NCI-H345 (cell line): ENCODE measurements around the gene DHX58.

ENCODE experiments used
- DNase-seq: peaks from one replicate; lab custom pipeline; 2025; lab: John Stamatoyannopoulos, UW

The DHX58 gene

DNA sequence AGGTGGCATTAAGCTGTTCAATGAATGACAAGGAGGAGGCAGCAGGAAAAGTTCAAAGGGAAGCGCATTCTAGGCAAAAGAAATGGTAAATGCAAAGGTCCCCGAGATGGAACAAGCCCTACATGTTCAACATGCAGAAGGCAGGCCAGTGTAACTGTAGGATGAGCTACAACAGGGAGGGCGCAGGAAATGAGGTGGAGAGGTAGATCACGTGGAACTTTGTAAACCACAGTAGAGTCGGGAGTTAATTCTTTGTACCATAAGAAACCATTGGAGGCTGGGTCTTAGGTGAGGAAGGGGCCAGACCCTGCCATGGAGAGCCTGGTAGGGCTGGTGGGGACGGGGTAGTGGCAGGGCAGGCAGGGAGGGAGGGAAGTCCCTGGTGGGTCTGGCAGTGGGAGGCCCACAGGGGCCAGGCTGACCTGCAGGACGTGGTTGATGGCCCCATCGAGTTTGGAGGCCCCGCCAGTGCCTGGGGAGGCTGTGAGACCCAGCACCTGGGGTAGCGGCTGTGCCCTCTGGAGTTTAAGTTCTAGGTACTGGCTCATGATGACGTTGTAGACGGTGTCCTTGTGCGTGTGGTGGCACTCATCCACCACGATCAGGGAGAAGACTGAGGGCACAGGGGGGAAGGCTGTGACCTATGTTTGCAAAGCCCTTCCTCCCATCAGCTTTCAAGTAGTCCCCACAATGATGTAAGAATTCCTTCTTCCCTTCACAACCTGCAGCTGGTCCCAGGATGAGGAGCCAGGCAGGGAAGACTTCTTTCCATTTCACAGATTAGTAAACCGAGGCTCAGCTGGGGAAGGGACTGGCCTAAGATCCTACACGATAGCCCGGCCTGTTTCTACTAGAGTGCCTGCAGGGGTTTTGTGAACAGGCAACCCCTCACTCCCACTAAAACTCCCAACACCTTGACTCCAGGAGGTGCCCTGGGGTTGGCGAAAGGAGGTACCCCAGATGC is 1.9 kb downstream of the DHX58 start:
- no peak for DNase-seq

DNA sequence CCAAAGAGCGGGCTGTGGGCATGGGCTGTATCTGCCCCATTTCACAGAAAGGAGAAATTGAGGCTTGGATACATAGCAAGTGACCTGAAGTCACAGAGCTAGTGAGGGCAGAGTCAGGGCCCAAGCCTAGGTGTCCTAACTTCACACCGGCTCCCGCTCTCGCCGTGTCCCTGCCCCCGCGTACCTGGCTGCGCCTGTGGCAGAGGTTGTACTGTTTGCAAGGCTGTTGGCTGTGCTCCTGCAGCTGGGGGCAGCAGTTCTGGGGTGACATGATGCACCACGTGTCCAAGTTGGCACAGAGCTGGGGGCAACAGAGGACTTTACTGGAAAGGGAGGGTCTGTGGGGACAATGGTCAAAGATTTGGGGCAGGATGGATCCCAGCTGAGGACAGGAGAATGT is 3.4 kb downstream of the DHX58 start:
- DNase-seq, result no peak

DNA sequence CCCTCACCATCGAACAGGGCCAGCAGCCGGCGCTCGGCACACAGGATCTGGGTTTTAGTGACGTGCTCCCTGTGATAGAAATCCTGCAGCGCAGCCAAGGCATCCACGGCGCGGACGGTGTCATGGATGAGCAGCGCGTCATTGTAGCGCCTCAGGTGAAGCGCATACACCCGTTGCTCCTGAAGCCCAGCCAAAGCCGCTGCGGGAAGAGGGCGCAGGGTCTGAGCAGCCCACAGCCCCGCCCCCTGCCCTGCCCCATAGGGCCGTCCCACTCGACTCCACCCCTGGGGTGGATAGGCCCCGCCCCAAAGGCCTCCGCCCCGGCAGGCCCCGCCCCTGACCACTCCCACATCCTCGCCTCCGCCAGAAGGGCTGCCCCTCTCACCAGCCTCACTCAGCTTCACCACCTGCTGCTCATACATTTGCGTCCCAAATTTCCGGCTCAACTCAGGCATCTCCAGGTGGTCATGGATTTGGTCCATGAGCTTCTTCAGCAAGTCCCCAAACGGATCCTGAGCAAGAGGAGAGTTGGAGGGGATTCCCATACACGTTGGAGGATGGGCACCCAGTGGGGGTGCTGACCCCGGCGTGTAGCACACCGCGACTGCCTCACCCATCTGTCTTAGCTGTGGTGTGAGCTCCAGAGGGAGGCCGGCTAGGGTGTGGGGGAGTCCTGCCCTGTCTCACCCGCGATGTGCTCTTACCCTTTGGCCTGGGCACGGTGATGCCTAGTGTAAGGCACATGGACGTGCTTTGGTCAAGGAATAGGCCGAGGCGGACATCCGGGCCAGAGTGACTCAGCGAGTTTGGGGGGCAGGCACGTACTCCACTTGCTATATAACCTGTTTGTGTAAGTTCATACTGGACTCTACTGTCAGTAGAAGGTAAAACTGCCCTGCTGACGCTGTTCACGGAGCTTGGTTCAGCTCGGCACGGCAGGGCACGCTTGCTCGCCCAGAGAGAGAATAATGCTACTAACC is 4.6 kb downstream of the DHX58 start:
- peak; percentile 76 for DNase-seq

DNA sequence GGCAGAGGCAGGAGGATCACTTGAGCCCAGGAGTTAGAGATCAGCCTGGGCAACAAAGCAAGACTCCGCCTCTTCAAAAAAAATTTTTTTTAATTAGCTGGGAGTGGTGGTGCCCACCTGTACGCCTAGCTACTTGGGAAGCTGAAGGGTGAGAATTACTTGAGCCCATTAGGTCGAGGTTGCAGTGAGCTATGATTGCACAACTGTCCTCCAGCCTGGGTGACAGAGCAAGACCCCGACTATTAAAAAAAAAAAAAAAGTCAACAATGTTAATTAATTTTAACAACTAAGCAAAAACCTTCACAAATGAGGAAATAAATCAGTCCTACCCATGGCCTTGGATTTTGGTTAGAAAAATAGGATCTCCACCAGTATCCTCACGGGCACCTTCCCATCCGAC is 5.4 kb downstream of the DHX58 start:
- no peak for DNase-seq

DNA sequence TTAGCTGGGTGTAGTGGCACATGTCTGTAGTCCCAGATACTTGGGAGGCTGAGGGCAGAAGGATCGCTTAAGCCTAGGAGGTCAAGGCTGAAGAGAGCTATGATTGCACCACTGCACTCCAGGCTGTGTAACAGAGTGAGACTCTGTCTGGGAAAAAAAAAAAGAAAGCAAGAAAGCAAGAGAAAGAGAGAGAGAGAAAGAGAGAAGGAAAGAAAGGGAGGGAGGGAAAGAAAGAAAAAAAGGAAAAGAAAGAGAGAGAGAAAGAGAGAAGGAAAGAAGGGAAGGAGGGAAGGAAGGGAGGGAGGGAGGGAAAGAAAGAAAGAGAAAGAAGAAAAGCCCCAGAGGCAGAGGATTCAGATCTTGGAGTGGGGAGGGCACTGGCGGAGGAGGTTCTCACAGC is 6.5 kb downstream of the DHX58 start:
- no peak for DNase-seq

DNA sequence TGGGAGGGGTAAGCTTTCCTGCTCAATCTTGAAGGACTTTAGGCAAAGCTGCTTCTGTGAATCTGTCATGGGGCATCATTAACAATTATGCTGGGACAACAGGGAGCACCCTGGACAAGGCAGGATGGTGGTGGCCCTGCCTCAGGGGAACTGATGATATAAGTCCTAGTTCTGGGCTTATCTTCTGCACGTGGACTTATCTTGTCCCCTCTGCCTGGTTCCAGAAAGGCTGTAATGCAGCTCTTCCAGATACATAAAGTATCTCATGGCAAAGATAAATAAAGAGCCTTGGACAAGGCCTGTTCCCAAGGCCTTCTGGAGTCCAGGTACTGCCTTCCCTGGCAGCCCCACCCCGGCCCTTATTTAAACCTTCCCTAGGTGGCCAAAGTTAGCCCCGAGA is 8.2 kb downstream of the DHX58 start:
- DNase-seq, result no peak

DNA sequence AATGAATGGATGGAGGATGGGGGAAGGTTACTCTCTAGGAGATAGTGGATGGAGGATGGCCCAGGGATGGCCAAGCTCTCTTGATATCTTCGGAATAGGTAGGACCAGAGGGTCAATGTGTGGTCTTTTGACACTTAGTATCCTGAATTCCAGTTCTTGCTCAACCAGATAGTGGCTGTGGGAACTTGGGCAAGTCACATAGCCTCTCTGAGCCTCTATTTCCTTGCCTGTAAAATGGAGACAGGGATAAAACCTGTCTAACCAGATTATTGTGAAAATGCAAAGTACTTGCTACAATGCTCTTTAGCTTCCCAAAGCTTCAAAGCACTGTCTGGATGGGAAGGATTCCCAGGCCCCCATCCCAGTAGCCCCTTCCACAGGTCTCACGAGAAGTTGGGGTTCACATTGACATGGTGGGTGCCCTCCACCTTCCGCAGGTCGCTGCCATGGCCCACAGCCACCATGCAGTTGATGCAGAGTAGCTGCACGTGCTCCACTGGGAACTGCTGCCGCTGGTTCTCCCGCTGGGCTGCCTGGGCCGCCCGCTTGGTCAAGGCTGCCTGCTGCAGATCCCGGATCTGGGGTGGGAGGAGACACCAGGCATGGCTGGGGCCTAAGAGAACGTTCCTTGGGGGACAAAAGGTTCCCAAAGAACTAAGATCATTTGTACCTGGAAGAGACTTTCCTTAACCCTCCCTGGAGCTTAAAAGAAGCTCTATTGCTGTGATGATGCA is 9.1 kb downstream of the DHX58 start:
- DNase-seq, result no peak

DNA sequence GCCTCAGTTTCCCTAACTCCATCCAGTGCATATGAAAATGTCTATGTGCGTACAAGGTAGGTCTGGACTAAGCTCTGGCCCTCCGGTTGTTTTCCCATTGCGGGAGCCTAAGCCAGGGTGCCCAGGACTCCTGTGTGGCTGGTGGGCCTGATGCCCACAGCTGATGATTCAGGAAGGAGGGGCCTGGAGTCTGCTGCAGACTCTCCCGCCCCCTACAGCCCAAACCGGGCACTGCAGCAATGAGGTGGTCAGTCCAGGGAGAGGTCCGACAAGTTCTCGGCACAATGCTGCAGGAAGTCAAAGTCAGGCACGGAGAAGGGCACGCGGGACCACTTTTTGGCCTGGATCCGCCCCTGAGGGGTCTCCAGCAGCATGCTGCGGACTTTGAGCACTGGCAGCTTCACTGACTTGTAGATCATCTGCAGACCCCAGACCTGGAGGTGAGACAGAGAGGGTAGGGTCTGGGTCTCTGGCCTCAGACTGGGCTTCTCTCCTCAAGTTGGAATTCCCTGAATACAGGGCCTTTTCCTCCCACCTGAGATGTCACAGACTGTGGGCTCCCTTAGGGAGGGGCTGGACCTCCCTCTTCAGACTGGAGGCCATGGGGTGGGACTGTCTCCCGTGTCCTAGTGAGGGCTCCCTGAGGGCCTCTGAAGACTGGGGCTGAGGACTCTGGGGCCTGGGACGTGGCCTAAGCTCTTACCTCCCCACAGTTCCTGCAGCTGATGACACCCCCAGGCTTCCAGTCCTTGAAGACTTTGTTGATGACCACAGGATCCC is 10.8 kb downstream of the DHX58 start:
- DNase-seq, result peak; percentile 58

DNA sequence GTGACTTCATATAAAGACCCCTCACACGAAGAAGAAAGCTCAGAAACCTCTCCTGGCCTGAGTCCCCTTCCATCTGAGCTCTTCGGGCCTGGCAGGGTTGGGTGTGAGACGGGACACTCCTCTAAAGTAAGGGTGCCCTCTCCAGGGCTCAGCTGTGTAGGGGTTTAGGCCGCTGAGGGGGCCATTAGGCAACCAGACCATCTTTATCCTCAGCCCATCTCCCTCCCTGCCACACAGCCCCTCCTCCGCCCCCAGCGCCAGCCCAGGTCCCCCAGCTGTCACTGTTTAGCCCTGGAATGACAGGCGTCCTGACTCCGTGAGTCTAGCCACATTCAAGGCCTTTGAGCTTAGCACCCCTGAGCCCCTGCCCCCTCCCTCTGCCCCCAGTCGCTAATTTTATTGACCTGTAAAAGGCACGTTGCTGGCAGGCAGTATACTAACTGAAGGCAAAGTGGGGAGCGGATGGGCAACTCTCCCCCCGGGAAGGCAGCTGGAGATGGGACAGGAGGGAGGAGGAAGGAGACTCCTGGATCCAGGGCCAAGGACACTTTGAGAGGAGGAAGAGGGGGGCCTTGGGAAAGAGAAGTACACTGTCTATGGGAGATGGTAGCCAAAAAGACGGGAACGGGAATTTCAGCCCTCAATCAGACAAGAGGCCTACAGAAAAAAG is 13.6 kb downstream of the DHX58 start:
- no peak for DNase-seq

DNA sequence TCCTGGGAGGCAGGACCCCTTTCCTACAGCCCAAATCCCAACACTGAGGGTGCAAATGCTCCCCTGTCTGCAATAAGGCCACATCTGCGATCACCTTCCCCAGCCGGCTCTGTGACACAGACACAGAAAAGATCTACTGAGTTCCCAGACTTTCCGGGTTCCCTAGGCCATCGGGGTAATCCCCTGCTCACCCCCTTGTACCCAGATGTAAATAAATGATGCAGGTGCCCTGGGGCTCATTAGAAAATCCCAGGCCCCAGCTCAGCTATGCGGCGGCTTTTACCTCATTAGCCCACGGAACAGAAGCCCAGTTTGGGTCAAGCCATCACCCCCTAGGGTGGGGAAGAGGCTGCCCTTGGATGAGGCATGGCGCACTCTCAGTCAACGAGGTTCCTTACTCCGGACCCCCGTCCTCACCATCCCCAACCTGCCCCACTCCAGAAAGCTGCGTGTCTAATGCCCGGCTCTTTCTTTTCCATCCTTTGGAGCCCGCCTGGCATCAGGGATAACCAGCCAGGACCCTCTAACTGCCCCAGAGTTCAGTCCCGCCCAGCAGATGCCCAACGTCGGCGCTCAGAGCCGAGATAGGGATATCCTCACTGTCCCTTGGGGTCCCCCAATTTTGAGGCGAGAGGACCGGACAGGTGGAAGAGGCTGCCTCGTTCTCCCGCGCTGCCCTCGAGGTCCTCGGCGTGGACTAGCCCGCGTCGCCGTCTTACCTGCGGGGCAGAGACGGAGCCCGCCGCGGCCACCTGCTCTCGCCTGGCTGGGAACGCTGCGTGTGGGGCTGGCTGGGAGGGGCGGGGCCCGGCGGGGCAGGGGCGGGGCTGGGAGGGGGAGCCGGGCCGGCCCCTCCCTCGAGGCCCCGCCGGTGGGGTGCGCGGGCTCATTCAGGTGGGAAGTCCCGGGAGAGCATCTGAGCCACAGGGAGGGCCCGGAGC is 14.6 kb downstream of the DHX58 start, which contains the start of gene ZNF385C:
TSS of gene ZNF385C (minus strand) at position 783 of the 941 bp plus-strand sequence. CDS start 35,417 bp downstream, outside the sequence.
- DNase-seq, result peak; percentile 23

DNA sequence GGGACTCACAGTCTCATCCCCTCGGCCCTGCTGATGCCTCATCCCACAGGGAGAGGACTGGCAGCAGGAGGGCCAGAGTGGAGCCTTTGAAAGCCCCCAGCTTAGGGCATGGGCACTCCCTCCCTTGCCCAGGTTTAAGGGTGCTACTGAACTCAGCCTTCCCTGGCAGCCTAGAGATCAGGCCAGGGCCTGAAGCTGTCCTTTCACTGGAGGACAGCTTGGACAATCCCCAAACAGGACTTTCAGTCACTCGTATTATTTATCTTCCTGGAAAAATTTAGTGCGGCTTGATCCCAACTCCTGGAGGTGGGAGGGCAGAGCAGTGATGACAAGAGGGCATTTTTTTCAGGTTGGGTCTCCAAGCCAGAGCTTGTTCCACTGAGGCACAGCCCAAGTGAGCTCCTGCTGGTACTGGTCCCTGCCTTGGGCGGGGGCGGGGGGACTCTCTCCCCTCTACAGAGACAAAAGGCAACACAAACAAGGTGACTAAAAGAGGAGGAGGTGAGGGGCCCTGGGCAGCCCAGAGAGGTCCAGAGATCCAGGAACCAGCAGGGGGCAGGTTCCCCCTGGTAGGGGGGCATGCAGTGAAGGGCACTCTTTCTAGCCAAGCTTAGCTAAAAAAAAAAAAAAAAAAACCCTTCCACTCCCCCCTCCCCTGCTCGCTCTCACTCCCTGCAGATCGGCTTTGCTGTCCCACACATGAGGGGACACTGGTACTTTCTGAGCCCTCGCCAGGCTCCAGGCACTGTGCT is 16.0 kb downstream of the DHX58 start:
- no peak for DNase-seq

DNA sequence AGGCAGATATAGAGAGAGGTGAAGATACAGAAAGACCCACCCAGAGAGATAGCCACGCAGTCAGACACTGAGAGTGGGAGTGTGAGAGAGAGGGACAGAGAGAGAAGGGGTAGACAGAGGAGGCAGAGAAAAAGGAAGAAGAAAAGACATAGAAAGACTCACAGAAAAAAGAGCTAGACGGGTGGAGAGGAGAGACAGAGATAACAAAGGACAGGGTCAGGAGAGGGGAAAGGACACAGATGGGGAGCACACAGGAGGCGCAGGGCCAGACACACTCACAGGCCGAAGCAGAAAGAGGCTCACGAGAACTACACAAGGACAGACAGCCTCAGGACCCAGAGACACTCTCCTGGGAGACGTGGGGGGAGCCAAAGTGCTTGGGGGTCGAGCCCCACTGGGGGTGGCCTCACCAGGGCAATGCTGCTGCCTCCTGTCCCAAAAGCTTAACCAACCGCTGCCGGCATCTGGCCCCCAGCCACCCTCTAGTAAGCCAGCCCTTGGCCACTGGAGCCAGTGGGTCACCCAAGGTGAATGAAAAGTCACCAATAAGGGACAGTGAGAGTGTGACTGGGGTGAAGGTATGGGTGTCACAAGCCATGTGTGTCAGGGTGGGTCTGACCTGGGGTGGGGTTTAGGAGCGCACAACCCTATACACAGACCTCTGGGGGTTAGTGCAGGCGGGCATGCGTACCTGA is 18.0 kb downstream of the DHX58 start:
- no peak for DNase-seq

DNA sequence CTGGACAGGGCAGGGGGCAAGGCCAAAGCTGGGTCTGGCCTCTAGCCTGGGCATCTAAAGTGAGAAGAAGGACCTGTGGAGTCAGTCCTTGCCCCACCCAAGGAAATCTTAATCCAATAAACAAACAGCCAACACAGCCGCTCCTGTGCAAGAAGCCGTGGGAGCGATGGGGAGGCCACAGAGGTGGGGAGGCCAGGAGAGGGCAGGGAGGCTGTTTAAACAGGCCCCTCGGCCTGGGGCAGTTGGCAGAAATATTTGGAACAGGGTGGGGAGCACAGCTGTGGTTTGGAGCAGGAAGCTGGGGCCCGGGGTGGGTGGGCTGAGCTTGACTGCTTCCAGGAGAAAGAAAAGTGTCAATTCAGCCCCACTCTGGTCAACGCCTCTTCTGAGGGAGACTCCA is 19.6 kb downstream of the DHX58 start:
- no peak for DNase-seq

DNA sequence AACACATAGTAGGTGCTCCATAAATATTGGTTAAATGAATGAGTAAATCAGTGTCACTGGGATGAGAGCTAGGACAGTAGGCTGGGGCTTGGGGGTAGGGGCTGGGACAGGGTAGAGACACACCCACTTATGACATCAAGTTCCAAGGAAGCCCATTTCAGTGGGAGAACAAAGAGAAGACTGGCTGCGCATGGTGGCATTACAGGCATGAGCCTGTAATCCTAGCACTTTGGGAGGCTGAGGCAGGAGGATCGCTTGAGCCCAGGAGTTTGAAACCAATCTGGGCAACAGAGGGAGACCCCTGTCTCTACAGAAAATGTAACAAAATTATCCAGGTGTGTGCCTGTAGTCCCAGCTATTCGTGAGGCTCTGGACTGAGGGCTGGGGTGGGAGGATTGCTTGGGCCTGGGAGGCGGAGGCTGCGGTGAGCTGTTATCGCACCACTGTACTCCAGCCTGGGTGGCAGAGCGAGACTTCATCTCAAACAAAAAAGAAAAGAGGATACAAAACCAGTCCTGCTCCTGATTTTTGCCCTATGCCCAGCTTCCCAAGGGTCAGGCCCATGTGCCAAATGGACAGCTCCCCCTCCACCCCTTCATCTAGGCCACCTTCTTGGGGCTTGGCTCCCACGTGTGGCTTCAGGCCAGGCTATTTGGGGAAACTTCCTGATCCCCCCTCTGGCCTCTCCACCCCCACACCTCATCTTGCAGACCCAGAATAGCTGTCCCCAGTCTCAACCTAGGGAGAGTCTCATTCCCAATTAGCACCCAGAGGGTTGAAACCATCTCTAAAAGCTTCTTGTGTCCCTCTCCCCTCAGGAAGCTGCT is 21.3 kb downstream of the DHX58 start:
- DNase-seq, result no peak

DNA sequence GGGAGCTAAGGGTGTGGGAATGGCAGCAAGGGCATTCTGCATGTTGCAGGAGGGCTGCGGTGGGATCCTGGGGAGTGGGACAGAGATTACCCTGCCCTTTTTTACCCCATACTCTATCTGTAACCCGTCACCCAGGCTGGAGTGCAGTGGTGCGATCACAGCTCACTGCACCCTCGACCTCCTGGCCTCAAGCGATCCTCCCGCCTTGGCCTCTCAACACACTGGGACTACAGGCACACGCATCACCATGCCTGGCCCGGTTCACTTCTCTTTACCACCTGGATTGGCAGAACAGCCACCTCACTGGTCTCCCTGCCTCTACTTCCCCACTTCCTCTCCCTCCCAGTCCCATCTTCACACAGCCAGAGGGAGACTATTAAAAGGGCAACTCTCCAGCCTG is 23.8 kb downstream of the DHX58 start:
- DNase-seq, result no peak

DNA sequence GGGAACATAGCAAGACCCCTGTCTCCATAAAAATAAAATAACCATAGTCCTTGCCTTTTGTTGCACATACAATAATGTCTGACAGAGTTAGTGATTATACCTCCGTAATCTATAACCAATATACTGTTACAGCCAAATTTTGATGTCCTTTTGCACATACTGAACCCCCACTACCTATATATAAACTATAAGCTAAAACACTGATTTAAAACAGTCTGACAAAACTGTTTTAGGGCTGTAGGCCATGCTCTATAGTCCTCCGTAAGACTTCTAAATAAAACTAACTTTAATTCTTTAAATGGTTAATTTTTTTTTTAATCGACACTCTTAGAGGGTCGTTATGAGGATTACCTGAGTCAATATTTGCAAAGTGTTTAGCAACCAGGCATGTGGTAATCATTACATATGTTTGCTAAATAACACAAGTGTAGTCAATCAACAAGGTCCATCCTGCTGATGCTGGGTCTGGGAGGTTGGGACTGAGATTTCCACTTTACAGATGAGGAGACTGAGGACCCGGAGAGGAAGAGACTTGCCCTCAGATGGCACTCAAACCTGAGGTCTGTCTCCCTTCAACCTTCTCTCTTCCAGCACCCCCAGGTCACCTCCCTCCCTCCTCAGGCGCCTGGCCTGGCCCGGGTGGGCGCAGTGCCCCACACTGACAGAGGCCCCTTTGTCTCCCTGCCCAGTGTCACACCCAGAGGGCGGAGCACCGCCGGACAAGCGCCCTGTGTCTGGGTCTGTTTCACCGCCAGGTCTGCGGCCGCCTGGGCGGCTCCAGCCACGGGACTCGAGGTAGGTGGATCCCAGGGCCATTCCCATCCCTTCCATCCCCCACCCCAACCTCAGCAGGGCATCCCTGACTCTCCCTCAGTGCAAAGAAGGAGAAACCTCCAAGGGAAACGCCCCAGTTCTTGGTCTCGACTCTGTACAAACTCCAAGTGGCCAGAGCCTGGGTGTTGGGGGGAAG is 24.5 kb downstream of the DHX58 start:
- no peak for DNase-seq
